Measurements from ENCODE around the gene MBOAT2.

DNA sequence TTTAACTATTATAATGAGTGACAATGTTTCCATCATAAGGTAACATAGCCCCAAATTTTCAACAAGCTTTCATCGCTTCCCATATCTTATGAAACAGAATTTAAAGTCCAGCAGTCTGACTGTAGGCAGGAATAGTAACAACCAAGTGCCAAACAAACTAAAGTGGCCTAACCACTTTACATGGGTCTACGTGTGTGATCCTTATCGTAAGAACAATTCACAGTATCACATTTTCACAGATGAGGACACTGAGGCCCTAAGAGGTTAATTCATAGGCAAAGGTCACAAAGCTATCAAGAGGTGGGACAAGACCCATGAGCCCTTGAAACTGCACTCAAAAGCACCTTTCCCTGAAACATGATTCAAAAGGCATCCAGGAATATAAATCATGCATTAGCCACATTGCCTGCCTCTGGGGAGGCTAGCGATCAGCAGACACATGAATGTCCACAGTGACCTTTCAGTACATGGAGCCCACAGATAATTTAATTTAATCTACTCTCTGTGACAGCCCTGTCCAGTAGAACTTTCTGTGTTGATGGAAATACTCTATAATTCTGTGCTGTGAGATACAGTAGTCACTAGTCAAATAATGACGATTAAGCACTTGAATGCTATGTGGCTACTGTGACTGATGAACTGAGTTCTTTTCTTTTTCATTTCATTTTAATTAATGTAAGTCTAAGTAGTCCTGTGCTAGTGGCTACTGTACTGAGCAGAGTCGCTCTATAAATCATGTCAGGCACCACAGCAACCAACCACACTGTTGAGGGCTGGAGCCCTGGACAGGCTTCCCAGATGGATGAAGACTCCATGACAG, 196.4 kb downstream of the MBOAT2 start:
- TF ChIP-seq, protein P1, sequence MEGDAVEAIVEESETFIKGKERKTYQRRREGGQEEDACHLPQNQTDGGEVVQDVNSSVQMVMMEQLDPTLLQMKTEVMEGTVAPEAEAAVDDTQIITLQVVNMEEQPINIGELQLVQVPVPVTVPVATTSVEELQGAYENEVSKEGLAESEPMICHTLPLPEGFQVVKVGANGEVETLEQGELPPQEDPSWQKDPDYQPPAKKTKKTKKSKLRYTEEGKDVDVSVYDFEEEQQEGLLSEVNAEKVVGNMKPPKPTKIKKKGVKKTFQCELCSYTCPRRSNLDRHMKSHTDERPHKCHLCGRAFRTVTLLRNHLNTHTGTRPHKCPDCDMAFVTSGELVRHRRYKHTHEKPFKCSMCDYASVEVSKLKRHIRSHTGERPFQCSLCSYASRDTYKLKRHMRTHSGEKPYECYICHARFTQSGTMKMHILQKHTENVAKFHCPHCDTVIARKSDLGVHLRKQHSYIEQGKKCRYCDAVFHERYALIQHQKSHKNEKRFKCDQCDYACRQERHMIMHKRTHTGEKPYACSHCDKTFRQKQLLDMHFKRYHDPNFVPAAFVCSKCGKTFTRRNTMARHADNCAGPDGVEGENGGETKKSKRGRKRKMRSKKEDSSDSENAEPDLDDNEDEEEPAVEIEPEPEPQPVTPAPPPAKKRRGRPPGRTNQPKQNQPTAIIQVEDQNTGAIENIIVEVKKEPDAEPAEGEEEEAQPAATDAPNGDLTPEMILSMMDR (IDR thresholded peaks at IDR 0.05; ENCODE audit: low read depth, low read length, poor library complexity, severe bottlenecking), result no peak
- TF ChIP-seq EZH2phosphoT487 (IDR thresholded peaks at IDR 0.05; ENCODE audit: borderline replicate concordance, low read length), result no peak
